Neuronal stem cell (in vitro differentiated cells): ENCODE results near the gene GABRR2. TPM values are rescaled to one million over a fixed set of nuclear protein-coding genes. Genes with fewer than 3 reads are reported as not detected.
A peak's percentile ranks its signal among the peaks of the same experiment; 100 is the strongest.

Experiments
- DNase-seq: peaks from one replicate; pipeline ENCODE4 v3.0.0-alpha.2; 2013; ENCODE audit warnings: low spot score
- H2AFZ ChIP-seq: one replicate; pipeline ENCODE4 v1.6.1; 2013; ENCODE audit warnings: mild to moderate bottlenecking, low read length, inconsistent platforms
- H2AK5ac ChIP-seq: 2 replicates; pipeline ENCODE4 v1.6.1; 2013; ENCODE audit warnings: low read depth, mild to moderate bottlenecking, inconsistent platforms, low read length, moderate library complexity, mixed read lengths
- H2BK120ac ChIP-seq: 2 replicates; pipeline ENCODE4 v1.6.1; 2013; ENCODE audit warnings: low read depth, mild to moderate bottlenecking, inconsistent platforms, low read length, moderate library complexity, mixed read lengths
- H2BK12ac ChIP-seq: one replicate; pipeline ENCODE4 v1.6.1; 2013; ENCODE audit warnings: low read length, inconsistent platforms
- H2BK15ac ChIP-seq: 2 replicates; pipeline ENCODE4 v1.6.1; 2013; ENCODE audit warnings: mild to moderate bottlenecking, low read length, inconsistent platforms, mixed read lengths
- H2BK5ac ChIP-seq: one replicate; pipeline ENCODE4 v1.6.1; 2013; ENCODE audit warnings: inconsistent platforms, mild to moderate bottlenecking, low read length, moderate library complexity
- H3K14ac ChIP-seq: one replicate; pipeline ENCODE4 v1.6.1; 2013; ENCODE audit warnings: low read length, inconsistent platforms
- H3K18ac ChIP-seq: 2 replicates; pipeline ENCODE4 v1.6.1; 2013; ENCODE audit warnings: low read length, inconsistent platforms
- H3K23ac ChIP-seq: 2 replicates; pipeline ENCODE4 v1.6.1; 2013; ENCODE audit warnings: low read depth, mild to moderate bottlenecking, mixed read lengths, low read length, inconsistent platforms; ENCODE audit not compliant: poor library complexity
- H3K27ac ChIP-seq: replicated peaks from 3 replicates; pipeline ENCODE4 v1.5.1; 2013; ENCODE audit warnings: low read length, inconsistent platforms
- H3K27me3 ChIP-seq, 3 experiments: 2 replicates each; pipeline ENCODE4 v1.6.1; 2013; ENCODE audit warnings: low read length in 3 of 3, mild to moderate bottlenecking in 2 of 3, inconsistent platforms in 1 of 3, low read depth in 1 of 3, mixed read lengths in 1 of 3, moderate library complexity in 1 of 3; ENCODE audit not compliant: control insufficient read depth in 3 of 3, insufficient read depth in 3 of 3
- H3K36me3 ChIP-seq, 2 donors: replicated peaks in 1 of 2; 2 replicates each; pipeline ENCODE4 v1.6.1; 2013; ENCODE audit warnings: low read length in 2 of 2; ENCODE audit not compliant: control insufficient read depth in 2 of 2, insufficient read depth in 2 of 2
- H3K4ac ChIP-seq: 2 replicates; pipeline ENCODE4 v1.6.1; 2013; ENCODE audit warnings: inconsistent platforms, mild to moderate bottlenecking, low read length, moderate library complexity
- H3K4me1 ChIP-seq, 2 donors: 1 replicate in 1 of 2; 2 replicates in 1 of 2; pipeline ENCODE4 v1.6.1; 2013; ENCODE audit warnings: low read length in 2 of 2, low read depth in 1 of 2; ENCODE audit not compliant: control insufficient read depth in 2 of 2, insufficient read depth in 1 of 2
- H3K4me2 ChIP-seq: one replicate; pipeline ENCODE4 v1.6.1; 2013; ENCODE audit warnings: mild to moderate bottlenecking, low read length, inconsistent platforms; ENCODE audit not compliant: insufficient read depth, poor library complexity, severe bottlenecking
- H3K4me3 ChIP-seq, 2 donors: 2 replicates each; pipeline ENCODE4 v1.5.1; 2013; ENCODE audit warnings: low read length in 2 of 2, mild to moderate bottlenecking in 2 of 2, inconsistent platforms in 1 of 2, moderate library complexity in 1 of 2
- H3K79me1 ChIP-seq: one replicate; pipeline ENCODE4 v1.6.1; 2013; ENCODE audit warnings: low read depth, mild to moderate bottlenecking, inconsistent platforms, low read length, moderate library complexity
- H3K9ac ChIP-seq: one replicate; pipeline ENCODE4 v1.6.1; 2013; ENCODE audit warnings: mild to moderate bottlenecking, low read depth, low read length, inconsistent platforms; ENCODE audit not compliant: poor library complexity
- H3K9me3 ChIP-seq, 2 donors: replicated peaks in 1 of 2; 2 replicates each; pipeline versions ENCODE3 to v1.6.1; 2013; ENCODE audit warnings: low read length in 2 of 2, mild to moderate bottlenecking in 2 of 2, inconsistent platforms in 1 of 2, low read depth in 1 of 2, mixed read lengths in 1 of 2, moderate library complexity in 1 of 2; ENCODE audit not compliant: control insufficient read depth in 2 of 2, insufficient read depth in 1 of 2
- H4K8ac ChIP-seq: one replicate; pipeline ENCODE4 v1.6.1; 2013; ENCODE audit warnings: low read depth, mild to moderate bottlenecking, inconsistent platforms, low read length, moderate library complexity
- H4K91ac ChIP-seq: one replicate; pipeline ENCODE4 v1.6.1; 2013; ENCODE audit warnings: low read length, low read depth, mild to moderate bottlenecking, inconsistent platforms; ENCODE audit not compliant: poor library complexity
- WGBS, 2 donors: extraction: QIAGEN DNeasy Blood & Tissue Kit; methylation state at CpG; one replicate each; pipeline ENCODE4 v1.1.7; 2013; ENCODE audit warnings: missing lambda C conversion rate in 2 of 2, mixed read lengths in 1 of 2; ENCODE audit not compliant: insufficient read length in 2 of 2, insufficient replicate concordance in 1 of 2; ENCODE audit errors: extremely low coverage in 2 of 2; 5-methylcytosine and 5-hydroxymethylcytosine counted together
- polyA plus RNA-seq, 2 experiments: library from polyadenylated mRNA; stranded (reverse); fragments of 200-250 nt; gene quantifications; one replicate each; pipeline ENCODE4 v1.2.3, GENCODE V29; 2013

The GABRR2 gene
- 0.11 TPM for polyA plus RNA-seq (2013, experiment 1 of 2)
- 0.08 TPM for polyA plus RNA-seq (2013, experiment 2 of 2)

GRCh38 chr6:89315249-89315885 lies at the start of gene GABRR2:
Gene GABRR2, minus strand, starts transcription at chr6:89315299. Its CDS starts 134 bp downstream, at chr6:89315165.
- Histone ChIP-seq H2AK5ac (no peak within 1 kb of the TSS), H4K8ac (no peak within 1 kb of the TSS), H3K36me3 (no peaks in the 10 kb centered on the region), H3K18ac (no peak within 1 kb of the TSS), H2BK5ac (no peak within 1 kb of the TSS), H3K4me3 (no peak within 1 kb of the TSS), H4K91ac (no peak within 1 kb of the TSS), H3K27me3 (no peaks in the 10 kb centered on the region), H3K79me1 (no peaks in the 10 kb centered on the region), H3K23ac (no peak within 1 kb of the TSS), H2BK15ac (no peak within 1 kb of the TSS), H2BK12ac (no peak within 1 kb of the TSS), H3K14ac (no peak within 1 kb of the TSS), H3K9ac (no peak within 1 kb of the TSS), H3K9me3 (peaks cover 0 to 8% of the 10 kb centered on the region in 2 donors), H3K27ac (no peak within 1 kb of the TSS), H3K4me2 (no peak within 1 kb of the TSS), H2AFZ (no peak within 1 kb of the TSS), H3K4me1 (peaks cover 11 to 18% of the 10 kb centered on the region in 2 donors), H2BK120ac (no peak within 1 kb of the TSS), H3K4ac (no peak within 1 kb of the TSS)
- DNase-seq = no peak
- WGBS, 2 donors = no CpG with 5 or more reads among the region's 6 CpGs

DNA sequence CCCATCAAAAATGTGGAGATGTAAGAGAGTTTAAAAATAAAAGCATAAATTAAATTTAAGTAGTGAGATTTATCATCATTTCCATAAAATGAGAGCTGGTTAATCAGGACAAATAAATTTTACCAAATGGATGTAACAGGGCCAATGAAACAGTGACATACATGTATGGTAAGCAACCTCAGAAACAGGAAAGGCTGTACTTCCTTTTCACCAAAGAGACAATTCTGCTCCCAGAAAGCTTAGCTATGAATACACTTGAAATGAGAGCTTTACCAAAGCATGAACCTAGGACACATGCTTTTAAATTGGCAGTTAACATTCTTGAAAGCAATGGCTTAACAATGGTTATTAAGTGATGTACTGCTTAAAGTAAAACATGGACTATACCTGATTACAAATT lies 49.5 kb upstream of the GABRR2 start:
- Histone ChIP-seq H3K23ac (no peak overlapping the region), H2BK15ac (no peak overlapping the region), H3K36me3 (peaks cover 2 to 22% of the 10 kb centered on the region in 2 donors), H3K4me3 (no peak overlapping the region), H3K18ac (no peak overlapping the region), H3K4ac (no peak overlapping the region), H3K4me2 (no peak overlapping the region), H4K8ac (no peak overlapping the region), H3K27me3 (no peaks in the 10 kb centered on the region), H3K79me1 (no peaks in the 10 kb centered on the region), H2BK12ac (no peak overlapping the region), H2BK120ac (no peak overlapping the region), H3K9me3 (no peaks in the 10 kb centered on the region), H3K27ac (no peak overlapping the region), H2AK5ac (no peak overlapping the region), H3K4me1 (peaks cover 2% of the 10 kb centered on the region in 2 donors), H2AFZ (no peak overlapping the region), H2BK5ac (no peak overlapping the region), H3K9ac (no peak overlapping the region), H3K14ac (no peak overlapping the region), H4K91ac (no peak overlapping the region)
- DNase-seq = no peak

- Histone ChIP-seq H3K9ac (no peak overlapping the region), H3K4me3 (no peak overlapping the region), H3K4me2 (no peak overlapping the region), H2BK5ac (no peak overlapping the region), H2AK5ac (no peak overlapping the region), H3K27ac (no peak overlapping the region), H4K8ac (no peak overlapping the region), H2BK15ac (no peak overlapping the region), H3K9me3 (no peaks in the 10 kb centered on the region), H4K91ac (no peak overlapping the region), H3K18ac (no peak overlapping the region), H3K23ac (no peak overlapping the region), H3K4me1 (peaks cover 2 to 5% of the 10 kb centered on the region in 2 donors), H3K14ac (no peak overlapping the region), H2BK120ac (no peak overlapping the region), H3K36me3 (peaks cover 0 to 5% of the 10 kb centered on the region in 2 donors), H3K27me3 (no peaks in the 10 kb centered on the region), H2AFZ (no peak overlapping the region), H3K4ac (no peak overlapping the region), H3K79me1 (no peaks in the 10 kb centered on the region), H2BK12ac (no peak overlapping the region)
- WGBS, 2 donors = no CpG with 5 or more reads among the region's 2 CpGs
- no peak for DNase-seq
These were observed 46.1 kb upstream of the GABRR2 start for GRCh38 chr6:89361171-89361570.

- Histone ChIP-seq H3K14ac (no peak overlapping the region), H3K18ac (no peak overlapping the region), H2BK5ac (no peak overlapping the region), H4K8ac (no peak overlapping the region), H3K4me1 (peaks cover 2 to 5% of the 10 kb centered on the region in 2 donors), H3K9me3 (no peaks in the 10 kb centered on the region), H2BK12ac (no peak overlapping the region), H3K79me1 (no peaks in the 10 kb centered on the region), H2AFZ (no peak overlapping the region), H3K4me3 (no peak overlapping the region), H3K4me2 (peak overlapping the region; percentile 11), H2AK5ac (no peak overlapping the region), H3K23ac (no peak overlapping the region), H2BK120ac (no peak overlapping the region), H4K91ac (no peak overlapping the region), H3K36me3 (no peaks in the 10 kb centered on the region), H3K27ac (no peak overlapping the region), H3K4ac (no peak overlapping the region), H3K27me3 (no peaks in the 10 kb centered on the region), H2BK15ac (no peak overlapping the region), H3K9ac (no peak overlapping the region)
- DNase-seq = no peak
- no CpG with 5 or more reads among the region's 2 CpGs for WGBS, 2 donors
These were observed 45.4 kb upstream of the GABRR2 start for GRCh38 chr6:89360415-89360999.
